SH-SY5Y (cell line): Measurements from ENCODE around the gene CD274.

Experiments
- GATA2 ChIP-seq: IDR thresholded peaks from 2 replicates; pipeline ENCODE4 v1.6.1; 2011; ENCODE audit warnings: mild to moderate bottlenecking, low read depth, low read length
- GATA3 ChIP-seq: IDR thresholded peaks from 2 replicates; pipeline ENCODE4 v1.6.1; 2011; ENCODE audit warnings: low read depth, mild to moderate bottlenecking, low read length, moderate library complexity

DNA sequence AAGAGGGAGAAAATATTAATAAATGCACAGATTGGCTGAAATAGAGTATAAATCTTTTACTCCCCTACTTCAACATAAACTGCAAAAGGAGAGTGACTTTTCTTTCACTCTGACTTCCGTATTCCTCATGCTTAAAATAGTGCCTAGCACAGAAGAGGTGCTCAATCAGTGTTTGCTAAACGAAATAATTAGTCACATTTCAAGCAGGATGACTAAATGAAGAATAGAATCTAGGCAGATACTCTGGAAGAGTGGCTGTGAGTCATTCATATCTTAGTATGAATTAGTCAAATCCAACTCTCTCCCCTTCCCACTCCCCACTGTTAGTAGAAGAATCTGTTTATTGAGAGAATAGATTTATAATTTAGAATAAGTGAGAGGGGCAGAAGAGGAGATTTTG, 4.8 kb downstream of the CD274 start:
- TF ChIP-seq GATA2 (no peak), GATA3 (no peak)
